Spleen (tissue), 11 donors: ENCODE results near the gene MICAL3. TPM values are rescaled to one million over a fixed set of nuclear protein-coding genes. Genes with fewer than 3 reads are reported as not detected.

Experiments
- DNase-seq: peaks from one replicate; pipeline ENCODE4 v3.0.0-alpha.2; 2020
- H3K27ac ChIP-seq, 8 donors: fragments of 200-600 bp; sonication (generic) in 7 of 8; 1 replicate in 4 of 8; 2 replicates in 4 of 8; pipeline versions ENCODE4 v1.5.0 to v1.8.0; 2016 to 2021; ENCODE audit warnings: inconsistent platforms in 4 of 8, mild to moderate bottlenecking in 4 of 8, moderate library complexity in 1 of 8
- H3K27me3 ChIP-seq, 7 donors: fragments of 200-600 bp; sonication (generic) in 6 of 7; replicated peaks in 1 of 7; 1 replicate in 4 of 7; 2 replicates in 3 of 7; pipeline versions ENCODE4 v1.5.0 to v1.8.0; 2016 to 2021; ENCODE audit warnings: inconsistent platforms in 3 of 7, mild to moderate bottlenecking in 1 of 7
- H3K36me3 ChIP-seq, 6 donors: fragments of 200-600 bp; sonication (generic) in 5 of 6; 1 replicate in 4 of 6; 2 replicates in 2 of 6; pipeline versions ENCODE4 v1.5.0 to v1.8.0; 2016 to 2021; ENCODE audit warnings: inconsistent platforms in 2 of 6
- H3K4me1 ChIP-seq, 6 donors: fragments of 200-600 bp; sonication (generic) in 5 of 6; 1 replicate in 3 of 6; 2 replicates in 3 of 6; pipeline versions ENCODE4 v1.5.0 to v1.8.0; 2016 to 2021; ENCODE audit warnings: inconsistent platforms in 3 of 6
- H3K4me3 ChIP-seq, 8 donors: fragments of 200-600 bp; sonication (generic) in 7 of 8; 1 replicate in 4 of 8; 2 replicates in 4 of 8; pipeline versions ENCODE4 v1.5.0 to v1.8.0; 2016 to 2021; ENCODE audit warnings: inconsistent platforms in 4 of 8, mild to moderate bottlenecking in 4 of 8, moderate library complexity in 2 of 8
- H3K9me3 ChIP-seq, 8 donors: fragments of 200-600 bp; sonication (generic) in 7 of 8; 1 replicate in 4 of 8; 2 replicates in 4 of 8; pipeline versions ENCODE4 v1.5.0 to v1.8.0; 2016 to 2021; ENCODE audit warnings: inconsistent platforms in 4 of 8
- POLR2A ChIP-seq, 3 donors: fragments of 450-650 bp; IDR thresholded peaks; one replicate each; pipeline ENCODE4 v1.5.1; 2017; ENCODE audit warnings: antibody characterized with exemption in 3 of 3, mild to moderate bottlenecking in 1 of 3
- POLR2AphosphoS5 ChIP-seq, 3 donors: sonication (generic); formaldehyde crosslinking; IDR thresholded peaks; one replicate each; pipeline ENCODE4 v1.5.1; 2017; ENCODE audit warnings: antibody characterized with exemption in 3 of 3
- WGBS, 5 donors: extraction: QIAGEN DNeasy Blood & Tissue Kit in 3 of 5; methylation state at CpG; one replicate each; pipeline versions ENCODE4 v1.1.5 to v1.1.7; 2013 to 2018; 5-methylcytosine and 5-hydroxymethylcytosine counted together
- intact Hi-C: fragments of 100-400 bp; cut with DNase I; formaldehyde crosslinking; loops from one replicate; pipeline ENCODE4 v1.15.0; 2023; ENCODE audit warnings: low total_unique reads
- polyA plus RNA-seq, 3 donors: library from polyadenylated mRNA; stranded (reverse); fragments of 200-250 nt; gene quantifications; one replicate each; pipeline ENCODE4 v1.2.1, GENCODE V29; 2013
- total RNA-seq, 7 donors: library from RNA; depleted of rRNA in 3 of 7; stranded (reverse); fragments of >200 nt in 3 of 7; fragmentation: NEBNext Ultra II Directional in 4 of 7; extraction: Animal tissue kit (Norgen Biotek cat#: 25700) in 4 of 7; gene quantifications; one replicate each; pipeline versions ENCODE4 v1.1.0 to v1.2.1, GENCODE V29; 2016 to 2021
- TF ChIP-seq, protein P1 (sequence below), 11 experiments: fragments of 200-600 bp in 7 of 11; fragments of 450-650 bp in 4 of 11; sonication (generic) in 4 of 11; IDR thresholded peaks in 8 of 11; conservative IDR thresholded peaks in 3 of 11; 1 replicate in 7 of 11; 2 replicates in 4 of 11; pipeline versions ENCODE4 v1.4.0 to v1.8.0; 2016 to 2021; ENCODE audit warnings: antibody characterized with exemption in 11 of 11, inconsistent platforms in 4 of 11, mild to moderate bottlenecking in 1 of 11
- donor health status: healthy with polysubstance abuse.
- donor health status: DM: no; HTN: no; CAD: no; lungs with moderate emphysema.
- donor health status: DM: no; HTN: no; CAD: no.
- donor health status: Bipolar disorder and iron deficiency.
- donor health status: healthy.
- donor health status: DM: no; HTN: no; CAD: no.
- donor health status: DM: yes; HTN: yes; CAD: no.

MICAL3 gene
- total and polyA plus RNA-seq, 10 donors, result 2.6 to 133 (median 75.2) TPM

DNA sequence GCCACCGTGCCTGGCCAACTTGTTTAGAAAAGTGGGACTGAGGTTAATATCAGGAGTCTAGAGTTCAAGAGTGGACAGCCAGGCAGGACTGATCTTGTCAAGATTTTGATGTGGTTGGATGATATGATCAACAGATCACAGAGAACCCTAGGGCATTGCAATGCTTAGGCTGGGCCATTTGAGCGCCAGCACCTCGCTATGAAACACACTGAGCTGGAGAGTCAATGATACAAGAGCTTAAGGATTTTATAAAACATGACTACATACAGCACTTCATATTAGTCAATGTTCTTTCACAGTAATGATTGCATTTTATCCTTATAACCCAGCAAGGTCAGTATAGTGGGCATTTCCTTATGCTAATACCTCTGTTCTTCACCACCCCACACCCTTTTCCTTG, 38.1 kb upstream of the MICAL3 start:
- Histone ChIP-seq H3K4me1 (peaks cover 20 to 82% (median 49%) of the 10 kb centered on the region in 6 donors), H3K9me3 (no peaks in the 10 kb centered on the region), H3K4me3 (no peak overlapping the region), H3K27ac (peak overlapping the region in 5 of 8 donors; percentile 27 to 69 (median 37)), H3K36me3 (no peaks in the 10 kb centered on the region), H3K27me3 (peaks cover 0 to 8% (median 0%) of the 10 kb centered on the region in 7 donors)
- intact Hi-C loops, result loop anchor here (10.0 kb wide), 1 partner anchor 58 kb away; no protein-coding TSS in a partner anchor
- WGBS, 5 donors, result 76 to 87% (median 81%) methylated on average over 3 of the region's 3 CpGs
- peak; percentile 39 for DNase-seq
- TF ChIP-seq POLR2A (IDR thresholded peaks at IDR 0.05) (no peak), POLR2AphosphoS5 (IDR thresholded peaks at IDR 0.05) (no peak)
- TF ChIP-seq, protein P1, sequence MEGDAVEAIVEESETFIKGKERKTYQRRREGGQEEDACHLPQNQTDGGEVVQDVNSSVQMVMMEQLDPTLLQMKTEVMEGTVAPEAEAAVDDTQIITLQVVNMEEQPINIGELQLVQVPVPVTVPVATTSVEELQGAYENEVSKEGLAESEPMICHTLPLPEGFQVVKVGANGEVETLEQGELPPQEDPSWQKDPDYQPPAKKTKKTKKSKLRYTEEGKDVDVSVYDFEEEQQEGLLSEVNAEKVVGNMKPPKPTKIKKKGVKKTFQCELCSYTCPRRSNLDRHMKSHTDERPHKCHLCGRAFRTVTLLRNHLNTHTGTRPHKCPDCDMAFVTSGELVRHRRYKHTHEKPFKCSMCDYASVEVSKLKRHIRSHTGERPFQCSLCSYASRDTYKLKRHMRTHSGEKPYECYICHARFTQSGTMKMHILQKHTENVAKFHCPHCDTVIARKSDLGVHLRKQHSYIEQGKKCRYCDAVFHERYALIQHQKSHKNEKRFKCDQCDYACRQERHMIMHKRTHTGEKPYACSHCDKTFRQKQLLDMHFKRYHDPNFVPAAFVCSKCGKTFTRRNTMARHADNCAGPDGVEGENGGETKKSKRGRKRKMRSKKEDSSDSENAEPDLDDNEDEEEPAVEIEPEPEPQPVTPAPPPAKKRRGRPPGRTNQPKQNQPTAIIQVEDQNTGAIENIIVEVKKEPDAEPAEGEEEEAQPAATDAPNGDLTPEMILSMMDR (IDR thresholded peaks at IDR 0.05 in 8 of 11, conservative IDR thresholded peaks at IDR 0.05 in 3 of 11), result no peak

DNA sequence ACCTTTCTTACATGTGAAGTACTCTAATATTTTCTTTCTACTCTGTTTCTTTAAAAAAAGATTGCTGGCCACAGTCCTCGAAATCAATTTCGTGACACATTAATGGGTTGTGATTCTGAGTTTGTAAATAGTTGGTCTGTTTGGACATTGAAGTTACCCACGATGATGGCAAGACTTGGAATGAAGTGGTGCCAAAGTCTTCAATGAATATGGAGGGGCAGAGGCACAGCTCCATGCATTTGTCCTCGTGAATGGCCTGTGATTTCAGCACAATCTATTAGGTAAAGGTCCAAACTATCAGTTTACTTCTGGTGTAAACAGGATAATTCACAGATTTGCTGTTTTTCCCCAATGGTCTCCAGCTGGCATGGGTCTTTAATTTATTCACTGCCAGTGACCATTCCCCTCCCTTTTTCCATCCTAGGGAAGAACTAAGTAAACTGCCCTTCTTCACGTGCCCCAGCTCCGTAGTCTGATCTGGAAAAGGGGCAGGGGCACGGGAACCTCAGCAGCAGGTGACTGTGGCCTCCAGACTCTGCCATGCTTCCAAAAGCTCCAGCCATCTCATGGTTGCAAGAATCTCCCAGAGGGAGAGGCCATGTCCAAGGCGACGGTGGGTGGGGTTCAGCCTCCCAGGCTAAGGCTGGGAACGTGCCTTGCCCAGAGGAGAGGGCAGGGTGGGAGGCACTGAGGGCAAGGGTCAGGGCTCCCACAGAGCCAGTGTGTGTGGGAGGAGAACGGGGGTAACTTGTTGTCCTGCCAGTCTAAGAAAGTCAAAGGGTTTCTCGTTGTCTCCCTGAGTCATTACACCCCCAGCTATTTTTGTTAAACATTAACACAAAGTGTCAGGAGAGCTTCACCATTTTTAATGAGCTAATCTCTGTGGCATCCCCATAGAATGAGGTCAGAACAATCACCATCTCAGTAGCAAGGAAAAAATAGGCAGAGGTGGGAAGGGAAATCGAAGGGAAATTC, 36.6 kb upstream of the MICAL3 start:
- TF ChIP-seq, protein P1 (IDR thresholded peaks at IDR 0.05 in 8 of 11, conservative IDR thresholded peaks at IDR 0.05 in 3 of 11), result no peak
- no peak for TF ChIP-seq POLR2AphosphoS5 (IDR thresholded peaks at IDR 0.05)
- TF ChIP-seq POLR2A (IDR thresholded peaks at IDR 0.05), result no peak
- H3K4me3 ChIP-seq, result no peak overlapping the region
- peaks cover 0 to 8% (median 0%) of the 10 kb centered on the region in 7 donors for H3K27me3 ChIP-seq
- WGBS, 5 donors, result 70 to 84% (median 80%) methylated on average over 13 of the region's 13 CpGs
- peaks cover 16 to 82% (median 49%) of the 10 kb centered on the region in 6 donors for H3K4me1 ChIP-seq
- no peaks in the 10 kb centered on the region for H3K36me3 ChIP-seq
- peak; percentile 68 for DNase-seq
- intact Hi-C loops, result loop anchor here (10.0 kb wide), 1 partner anchor 56 kb away; no protein-coding TSS in a partner anchor
- H3K27ac ChIP-seq, result no peak overlapping the region
- H3K9me3 ChIP-seq, result no peaks in the 10 kb centered on the region

DNA sequence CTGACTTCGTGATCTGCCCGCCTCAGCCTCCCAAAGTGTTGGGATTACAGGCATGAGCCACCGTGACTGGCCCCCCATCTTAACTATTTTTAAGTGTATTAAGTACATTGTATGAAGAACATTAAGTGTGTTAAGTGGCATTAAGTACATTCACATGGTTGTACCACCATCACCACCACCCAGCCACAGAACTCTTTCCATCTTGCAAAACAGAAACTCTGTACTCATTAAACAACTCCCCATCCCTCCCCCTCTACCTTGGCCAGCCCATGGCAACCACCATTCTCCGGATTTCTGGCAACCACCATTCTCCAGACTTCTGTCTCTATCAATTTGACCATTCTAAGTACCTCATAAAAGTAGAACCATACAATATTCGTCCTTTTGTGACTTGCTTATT, 35.6 kb upstream of the MICAL3 start:
- Histone ChIP-seq H3K36me3 (no peaks in the 10 kb centered on the region), H3K27ac (no peak overlapping the region), H3K4me3 (no peak overlapping the region), H3K27me3 (peaks cover 0 to 4% (median 0%) of the 10 kb centered on the region in 7 donors), H3K4me1 (peaks cover 8 to 78% (median 45%) of the 10 kb centered on the region in 6 donors), H3K9me3 (no peaks in the 10 kb centered on the region)
- intact Hi-C loops, result loop anchor here (10.0 kb wide), 1 partner anchor 55 kb away; no protein-coding TSS in a partner anchor
- TF ChIP-seq, protein P1 (IDR thresholded peaks at IDR 0.05 in 8 of 11, conservative IDR thresholded peaks at IDR 0.05 in 3 of 11), result no peak
- TF ChIP-seq POLR2A (IDR thresholded peaks at IDR 0.05) (no peak), POLR2AphosphoS5 (IDR thresholded peaks at IDR 0.05) (no peak)
- 75 to 87% (median 83%) methylated on average over 5 of the region's 5 CpGs for WGBS, 5 donors
- no peak for DNase-seq

DNA sequence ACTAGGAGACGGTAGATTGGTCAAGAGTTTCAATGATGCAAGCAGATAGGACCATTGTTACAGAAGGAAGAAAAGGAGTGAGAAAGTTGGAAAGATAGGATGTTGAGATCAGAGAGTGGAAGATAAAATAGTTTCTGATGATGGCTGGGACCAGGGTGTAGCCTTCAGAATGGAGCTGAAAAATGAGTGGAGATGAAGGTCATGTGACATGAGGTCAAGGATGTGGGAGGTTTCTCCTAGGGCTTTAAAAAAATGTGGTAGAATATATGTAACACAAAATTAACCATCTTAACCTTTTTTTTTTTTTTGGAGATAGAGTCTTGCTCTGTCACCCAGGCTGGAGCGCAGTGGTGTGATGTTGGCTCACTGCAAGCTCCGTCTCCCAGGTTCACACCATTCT, 35.1 kb upstream of the MICAL3 start:
- no peaks in the 10 kb centered on the region for H3K27me3 ChIP-seq
- H3K4me3 ChIP-seq, result no peak overlapping the region
- H3K27ac ChIP-seq, result no peak overlapping the region
- no peak for DNase-seq
- H3K36me3 ChIP-seq, result no peaks in the 10 kb centered on the region
- H3K4me1 ChIP-seq, result peaks cover 8 to 77% (median 41%) of the 10 kb centered on the region in 6 donors
- no peaks in the 10 kb centered on the region for H3K9me3 ChIP-seq
- whole genome bisulfite sequencing, 5 donors, result 90 to 95% (median 90%) methylated on average over 3 of the region's 3 CpGs
- intact Hi-C loops, result no loop called here
- TF ChIP-seq, protein P1 (IDR thresholded peaks at IDR 0.05 in 8 of 11, conservative IDR thresholded peaks at IDR 0.05 in 3 of 11), result no peak
- TF ChIP-seq POLR2AphosphoS5 (IDR thresholded peaks at IDR 0.05) (no peak), POLR2A (IDR thresholded peaks at IDR 0.05) (no peak)
